Activated CD8-positive, alpha-beta memory T cell treated with anti-CD3 and anti-CD28 coated beads, Interleukin-2, amount 50 U/mL, for 24 hours (primary cell): ENCODE results near the gene GVQW3.

ENCODE experiments used
- DNase-seq: peaks from one replicate; pipeline ENCODE4 v3.0.0-alpha.2; 2020; ENCODE audit errors: extremely low read depth

The GVQW3 gene

DNA sequence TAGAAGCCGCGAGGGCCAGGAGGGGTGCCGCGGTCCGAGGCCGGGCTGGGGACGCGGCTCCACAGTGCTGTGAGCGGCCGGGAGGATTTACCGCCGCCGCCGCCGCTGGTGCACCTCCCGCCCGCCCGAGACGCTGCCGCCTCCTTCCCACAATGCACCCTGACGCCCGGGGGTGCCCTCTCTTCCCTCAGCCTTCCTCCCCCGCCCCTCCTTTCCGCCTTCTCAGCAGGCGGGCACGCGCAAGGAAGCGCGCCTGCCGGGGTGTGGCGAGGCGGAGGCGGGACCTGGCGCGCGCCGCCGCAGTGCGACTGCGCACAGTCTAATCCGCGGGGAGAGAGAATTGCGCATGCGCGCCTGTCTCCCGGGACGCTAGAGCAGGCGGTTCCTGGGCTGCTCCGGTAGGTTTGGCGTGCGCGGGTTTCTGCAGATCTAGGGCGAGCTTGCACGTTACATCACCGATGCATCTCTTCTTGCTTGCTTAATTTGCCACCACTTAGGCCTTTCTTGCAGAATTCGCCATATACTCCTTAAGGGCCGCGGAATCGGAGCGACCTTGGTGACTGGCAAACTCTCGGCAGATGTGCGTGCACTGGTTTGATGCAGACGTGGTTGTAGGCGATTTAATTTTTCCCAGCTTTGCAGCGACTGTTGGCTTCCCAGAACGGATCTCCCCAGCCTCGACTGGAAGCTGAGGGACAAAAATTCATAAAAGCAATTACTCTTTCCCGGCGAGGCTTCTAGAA lies at the start of gene GVQW3, which contains the start of gene THAP12:
Gene GVQW3, plus strand, starts transcription at position 347 of the 743 bp plus-strand sequence. CDS start 506 bp downstream, outside the sequence.
Gene THAP12, minus strand, starts transcription at position 156 of the 743 bp plus-strand sequence. CDS start 296 bp downstream, outside the sequence.
- DNase-seq, result peak; percentile 88

DNA sequence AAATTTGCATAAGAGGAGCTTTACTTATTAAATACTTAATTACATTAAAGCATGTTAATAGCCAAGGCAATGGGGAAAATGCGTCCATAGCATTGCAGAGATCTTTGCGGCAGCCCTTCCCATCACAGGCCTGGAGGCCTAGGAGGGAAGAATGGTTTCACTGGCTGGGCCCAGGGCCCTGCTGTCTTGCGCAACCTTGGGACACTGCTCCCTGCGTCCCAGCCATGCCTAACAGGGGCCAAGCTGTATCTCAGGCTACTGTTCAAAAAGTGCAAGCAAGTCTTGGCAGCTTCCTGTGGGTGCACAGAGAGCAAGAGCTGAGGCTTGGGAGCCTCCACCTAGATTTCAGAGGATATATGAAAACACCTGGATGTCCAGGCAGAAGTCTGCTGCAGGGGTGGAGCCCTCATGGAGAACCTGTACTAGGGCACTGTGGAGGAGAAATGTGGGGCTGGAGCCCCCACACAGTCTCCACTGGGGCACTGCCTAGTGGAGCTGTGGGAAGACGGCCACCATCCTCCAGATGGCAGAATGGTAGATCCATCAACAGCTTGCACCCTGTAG lies 46.2 kb upstream of the GVQW3 start:
- DNase-seq, result no peak

DNA sequence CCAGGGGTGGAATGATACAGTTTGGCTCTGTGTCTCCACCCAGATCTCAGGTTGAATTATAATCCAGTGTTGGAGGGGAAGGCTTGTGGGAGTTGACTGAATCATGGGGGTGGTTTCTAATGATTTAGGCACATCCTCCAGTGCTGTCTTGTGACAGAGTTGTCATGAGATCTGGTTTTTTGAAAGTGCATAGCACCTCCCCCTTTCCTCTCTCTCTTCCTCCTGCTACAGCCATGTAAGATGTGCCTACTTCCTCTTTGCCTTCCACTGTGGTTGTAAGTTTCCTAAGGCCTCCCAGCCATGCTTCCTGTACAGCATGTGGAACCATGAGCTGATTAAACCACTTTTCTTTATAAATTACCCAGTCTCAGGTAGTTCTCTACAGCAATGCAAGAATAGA lies 45.3 kb upstream of the GVQW3 start:
- no peak for DNase-seq

DNA sequence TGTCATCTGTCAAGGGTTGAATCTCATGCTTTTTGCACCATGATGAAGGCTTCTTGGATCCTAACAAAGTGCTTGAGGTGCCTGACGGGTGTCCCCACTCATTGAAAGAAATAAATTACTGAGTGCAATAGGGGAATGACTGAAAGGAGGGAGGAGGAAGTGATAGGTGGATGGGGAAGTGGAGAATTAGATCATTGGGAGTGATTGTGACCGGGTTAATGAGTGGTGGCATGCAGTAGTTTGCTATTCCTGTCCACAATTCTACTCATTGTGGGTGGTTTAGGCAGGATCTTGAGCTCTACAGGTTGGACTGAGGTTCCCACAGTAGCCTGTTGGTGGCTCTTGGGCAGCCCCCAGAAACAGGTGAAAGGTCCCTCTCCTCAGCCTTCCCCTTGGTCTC lies 44.5 kb upstream of the GVQW3 start:
- no peak for DNase-seq

DNA sequence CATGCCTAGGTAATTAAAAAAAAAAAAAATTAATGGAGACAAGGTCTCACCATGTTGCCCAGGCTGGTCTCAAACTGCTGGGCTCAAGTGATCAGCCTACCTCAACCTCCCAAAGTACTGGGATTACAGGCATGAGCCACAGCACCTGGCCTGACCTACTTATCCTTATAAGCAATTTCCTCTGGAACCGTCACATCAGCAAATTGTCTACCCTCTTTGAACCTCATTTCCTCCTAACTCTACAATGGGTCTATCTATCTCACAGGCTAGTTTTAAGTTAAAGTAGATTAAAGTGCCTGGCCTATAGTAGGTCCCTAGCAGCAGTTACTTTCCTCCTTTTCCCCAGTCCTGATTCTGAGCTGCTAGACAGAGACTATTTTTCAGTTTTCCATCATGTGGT lies 43.7 kb upstream of the GVQW3 start:
- DNase-seq, result no peak

DNA sequence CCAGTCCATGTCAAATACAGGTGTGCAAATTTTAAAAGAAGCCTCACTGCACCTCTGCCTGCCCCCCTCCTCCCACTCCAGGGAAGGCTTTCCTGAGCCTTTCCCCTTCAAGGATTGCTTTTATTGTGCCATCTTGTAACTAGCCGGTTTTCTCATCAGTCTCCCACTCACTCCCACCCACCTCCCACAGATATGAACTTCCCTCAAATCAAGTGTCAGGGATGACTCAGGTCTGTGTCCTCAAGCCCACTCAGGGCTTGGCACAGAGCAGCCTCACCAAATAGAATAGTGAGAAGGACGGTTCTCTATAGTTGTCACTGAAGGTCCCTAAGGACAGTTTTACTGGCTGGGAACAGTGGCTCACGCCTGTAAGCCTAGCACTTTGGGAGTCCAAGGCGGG lies 43.2 kb upstream of the GVQW3 start:
- DNase-seq, result no peak

DNA sequence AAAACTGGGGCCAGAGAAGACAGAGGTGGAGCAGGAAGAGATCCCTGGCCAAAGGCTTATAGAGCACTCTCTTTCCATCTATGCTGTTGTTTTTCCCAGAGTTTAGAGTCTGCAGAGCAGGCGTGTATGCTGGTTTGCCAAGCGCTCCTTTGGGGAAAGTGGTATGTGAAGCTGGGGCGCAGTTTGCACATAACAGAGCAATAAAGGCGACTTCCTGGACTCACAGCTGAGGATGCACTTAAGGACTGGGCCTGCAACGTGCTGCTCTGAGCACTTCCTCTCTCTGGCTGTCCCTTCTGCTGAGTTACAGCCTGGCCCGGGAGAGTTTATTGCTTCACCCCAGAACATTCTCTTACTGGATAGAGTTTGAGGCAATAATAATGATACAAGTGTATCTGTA lies 41.9 kb upstream of the GVQW3 start:
- DNase-seq, result no peak

DNA sequence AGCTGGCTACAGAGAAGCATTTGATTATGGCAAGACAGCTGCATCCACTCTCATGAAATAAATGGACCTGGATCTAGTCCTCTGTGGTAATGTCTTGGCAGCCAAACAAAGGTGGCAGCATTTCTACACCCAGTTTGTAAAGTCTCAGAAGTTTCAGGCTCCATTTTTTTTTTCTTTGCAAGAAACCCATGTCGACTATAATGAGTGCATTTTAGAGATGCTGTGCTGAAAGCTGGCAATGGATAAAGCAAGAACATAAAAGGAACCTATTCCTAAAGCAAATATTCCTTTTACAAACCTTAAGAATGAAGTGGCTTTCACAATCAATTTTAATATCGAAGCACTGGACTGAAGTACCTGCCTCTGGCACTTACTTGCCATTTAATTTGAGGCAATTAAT lies 33.7 kb upstream of the GVQW3 start:
- DNase-seq, result no peak

DNA sequence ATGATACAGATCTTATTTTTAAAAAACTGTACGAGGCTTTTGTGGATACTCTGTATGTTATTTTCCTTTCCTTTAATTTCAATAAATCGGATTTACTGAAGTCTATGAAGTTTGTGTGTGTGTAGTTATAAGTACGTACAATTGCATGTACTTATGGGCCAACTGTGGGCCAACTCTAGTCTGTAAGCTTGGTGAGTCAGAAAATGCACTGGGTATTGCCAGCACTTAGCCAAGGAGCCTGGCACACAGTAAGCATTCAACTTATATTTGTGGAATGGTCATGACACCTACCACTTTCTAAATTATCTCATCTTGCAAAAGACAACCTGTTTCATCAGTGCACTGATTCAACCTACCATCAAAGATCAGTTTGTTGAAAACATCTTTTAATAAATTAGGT lies 32.8 kb upstream of the GVQW3 start:
- no peak for DNase-seq

DNA sequence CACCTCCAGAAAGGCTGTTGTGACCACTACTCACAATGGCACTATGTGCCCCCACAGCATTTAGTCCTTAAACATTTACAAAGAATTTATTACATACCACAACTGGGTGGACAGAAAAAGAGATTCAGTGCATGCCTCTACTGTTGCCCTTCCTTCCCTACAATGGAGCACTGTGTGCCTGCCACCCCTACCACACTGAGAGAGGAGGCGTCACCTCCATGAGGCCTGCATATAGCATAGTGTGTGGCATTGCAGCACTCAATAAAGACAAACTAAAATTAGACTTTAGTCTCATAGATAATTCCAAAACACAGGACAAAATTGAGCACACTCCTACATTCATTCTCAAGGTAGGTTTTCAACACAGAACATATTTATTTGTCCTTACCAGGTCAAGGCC lies 26.0 kb upstream of the GVQW3 start:
- no peak for DNase-seq

DNA sequence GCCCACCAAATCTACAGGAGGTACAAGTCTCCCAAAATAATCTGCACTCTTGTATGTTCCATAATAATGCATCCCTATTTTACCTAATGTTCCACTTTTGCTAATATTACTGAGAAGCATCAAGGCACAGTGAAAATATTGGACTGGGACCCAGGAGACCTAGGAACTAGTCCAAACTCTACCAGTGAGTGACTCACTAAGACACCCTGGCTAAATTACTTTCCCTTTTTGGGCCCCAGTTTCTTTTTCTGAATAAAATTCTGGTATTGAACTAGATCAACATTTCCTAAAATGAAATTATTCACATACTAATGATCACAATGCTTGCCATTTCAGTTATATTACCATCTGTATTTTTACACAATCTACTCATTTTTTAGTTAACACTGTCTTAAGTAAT lies 19.7 kb upstream of the GVQW3 start:
- DNase-seq, result no peak

DNA sequence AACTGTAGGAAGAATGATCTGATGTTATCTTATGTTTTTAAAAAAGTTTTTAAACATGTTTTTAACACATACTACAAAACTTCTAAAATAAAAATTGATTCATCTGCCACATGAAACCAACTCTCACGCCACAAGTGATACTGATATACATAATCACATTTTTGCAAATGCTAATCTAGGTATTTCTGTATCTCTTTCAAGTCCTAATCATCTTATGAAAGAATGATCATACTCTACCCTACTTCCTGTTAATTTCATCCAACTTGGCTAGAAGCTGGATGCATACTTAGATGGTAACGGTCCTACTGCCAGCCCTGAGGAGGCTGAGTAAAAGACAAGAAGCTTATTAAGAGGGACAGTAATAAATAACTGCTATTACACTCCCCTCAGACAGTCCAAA lies 19.3 kb upstream of the GVQW3 start:
- DNase-seq, result no peak

DNA sequence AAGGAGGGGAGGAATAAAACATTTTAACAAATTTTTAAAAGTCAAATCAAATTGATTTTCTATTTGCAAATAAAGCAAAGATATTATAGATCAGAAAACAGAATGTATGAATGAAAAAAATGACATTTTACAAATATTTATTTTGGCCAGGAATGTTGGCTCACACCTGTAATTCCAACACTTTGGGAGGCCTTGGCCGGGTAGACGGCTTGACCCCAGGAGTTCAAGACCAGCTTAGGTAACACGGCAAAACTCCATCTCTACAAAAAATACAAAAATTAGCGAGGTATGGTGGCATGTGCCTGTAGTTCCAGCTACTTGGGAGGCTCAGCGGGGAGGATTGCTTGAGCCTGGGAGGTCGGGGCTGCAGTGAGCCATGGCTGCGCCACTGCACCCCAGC lies 18.4 kb upstream of the GVQW3 start:
- no peak for DNase-seq

DNA sequence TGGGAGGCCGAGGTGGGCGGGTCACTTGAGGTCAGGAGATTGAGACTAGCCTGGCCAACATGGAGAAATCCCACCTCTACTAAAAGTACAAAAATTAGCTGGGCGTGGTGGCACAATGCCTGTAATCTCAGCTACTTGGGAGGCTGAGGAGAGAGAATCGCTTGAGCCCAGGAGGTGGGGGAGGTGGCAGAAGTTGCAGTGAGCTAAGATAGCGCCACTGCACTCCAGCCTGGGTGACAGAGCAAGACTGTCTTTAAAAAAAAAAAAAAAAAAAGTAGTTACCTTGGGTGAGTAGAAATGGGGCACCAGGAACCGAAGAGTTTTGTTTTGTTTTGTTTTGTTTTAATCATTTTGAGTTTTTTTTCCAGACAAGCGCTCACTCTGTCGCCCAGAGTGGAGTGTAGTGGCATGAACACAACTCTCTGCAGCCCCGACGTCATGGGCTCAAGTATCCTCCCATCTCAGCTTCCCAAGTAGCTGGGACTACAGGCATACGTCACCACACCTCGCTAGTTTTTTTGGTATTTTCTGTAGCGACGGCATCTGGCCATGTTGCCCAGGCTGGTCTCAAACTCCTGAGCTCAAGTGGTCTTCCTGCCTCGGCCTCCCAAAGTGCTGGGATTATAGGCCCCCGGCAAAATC lies 16.0 kb upstream of the GVQW3 start:
- DNase-seq, result no peak

DNA sequence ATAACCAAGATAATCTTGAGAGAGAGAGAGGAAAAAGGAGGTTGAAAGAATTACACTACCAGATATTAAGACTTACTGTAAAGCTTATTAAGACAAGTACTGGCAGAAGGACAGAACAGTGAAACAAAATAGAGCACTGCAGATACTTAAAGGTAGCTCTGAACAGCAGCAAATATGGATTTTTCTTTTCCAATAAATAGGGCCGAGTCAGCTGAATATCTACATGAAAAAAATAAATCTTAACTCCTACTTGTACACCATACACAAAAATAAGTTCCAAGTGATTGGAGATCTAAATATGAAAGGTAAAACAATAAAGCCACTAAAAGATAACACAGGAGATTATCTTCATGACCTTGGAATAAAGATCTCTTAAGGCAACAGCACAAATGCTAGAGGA lies 12.6 kb upstream of the GVQW3 start:
- no peak for DNase-seq

DNA sequence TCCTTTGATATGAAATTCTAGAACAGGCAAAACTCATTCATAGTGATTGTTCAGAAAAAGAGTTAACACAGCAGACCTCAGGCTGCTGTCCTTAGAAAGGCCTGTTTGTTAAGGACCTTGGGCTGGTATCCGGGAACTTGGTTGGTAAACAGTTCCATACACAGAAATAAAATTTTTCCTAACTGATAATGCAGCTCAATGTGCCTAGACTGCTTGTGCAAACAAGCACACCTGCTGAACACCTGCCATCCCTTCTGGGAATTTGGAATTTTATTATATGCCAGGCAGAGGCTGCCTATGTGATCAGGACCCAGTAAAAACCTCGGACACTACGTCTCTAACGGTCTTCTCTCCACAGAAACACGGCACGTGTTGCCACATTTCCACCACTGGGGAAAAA lies 11.7 kb upstream of the GVQW3 start:
- DNase-seq, result no peak

DNA sequence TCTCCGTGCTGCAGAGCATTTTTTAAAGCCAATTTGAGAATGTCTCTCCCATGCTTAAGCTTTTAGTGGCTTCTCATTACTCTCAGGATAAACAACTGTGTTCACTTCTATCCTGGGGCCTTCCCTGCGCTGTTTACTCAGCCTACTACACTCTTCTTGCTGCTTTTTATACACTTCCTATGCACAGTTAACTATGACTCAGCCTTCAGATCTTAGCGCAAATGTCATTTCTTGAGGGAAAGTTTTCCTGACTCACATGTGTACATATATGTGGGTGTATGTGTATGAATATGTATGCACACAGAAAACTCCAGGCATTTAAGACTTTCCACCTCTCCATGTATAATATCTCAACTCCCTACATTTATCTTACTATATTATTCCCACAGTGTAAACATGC lies 10.0 kb upstream of the GVQW3 start:
- no peak for DNase-seq

DNA sequence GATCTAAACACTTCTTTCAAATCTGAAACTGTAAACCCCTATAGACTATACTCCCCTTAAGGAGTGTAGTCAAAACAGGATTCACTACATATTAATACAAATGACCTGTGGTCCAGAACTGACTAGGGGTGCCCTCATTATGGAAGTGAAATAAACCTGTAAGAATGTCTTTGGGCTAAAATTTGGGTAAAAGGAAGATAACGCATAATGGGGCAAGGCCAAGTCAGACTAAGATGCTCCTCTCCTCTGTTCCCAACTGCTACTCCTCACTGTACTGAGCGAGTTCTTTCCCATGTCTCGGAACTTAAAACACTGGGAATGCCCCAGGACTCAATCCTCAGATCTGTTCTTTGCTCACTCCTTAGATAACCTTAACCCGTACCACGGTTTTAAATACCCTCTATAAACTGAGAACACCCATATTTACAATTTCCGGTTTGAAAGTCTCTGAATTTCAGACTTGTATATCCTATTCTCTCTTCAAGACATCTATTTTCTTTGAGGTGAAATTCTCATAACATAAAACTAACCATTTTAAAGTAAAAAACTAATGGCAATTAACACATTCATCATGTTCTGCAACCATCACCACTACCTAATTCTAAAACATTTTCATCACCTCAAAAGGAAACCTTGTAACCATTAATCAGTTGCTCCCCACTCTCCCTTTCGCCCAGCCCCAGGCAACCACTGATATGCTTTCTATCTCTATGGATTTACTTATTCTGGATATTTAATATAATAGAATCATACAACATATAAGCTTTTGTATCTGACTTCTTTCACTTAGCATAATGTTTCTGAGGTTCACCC lies 4.2 kb upstream of the GVQW3 start:
- no peak for DNase-seq

DNA sequence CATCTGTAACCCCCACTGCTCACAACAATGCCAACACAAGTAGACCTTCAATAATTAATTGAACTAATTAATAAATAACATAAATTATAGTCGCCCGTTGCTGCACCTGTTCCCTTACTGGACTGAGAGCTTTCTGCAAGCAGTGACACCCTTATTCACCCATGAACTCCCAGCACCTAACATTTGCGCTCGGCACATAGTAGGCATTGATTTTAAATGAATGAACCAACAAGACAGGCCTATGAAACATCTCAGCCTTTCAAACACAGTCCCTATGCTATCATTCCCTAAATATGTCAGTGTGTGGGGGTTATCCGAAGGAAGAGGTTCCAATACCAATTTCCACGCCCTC lies 1.3 kb upstream of the GVQW3 start:
- DNase-seq, result no peak

DNA sequence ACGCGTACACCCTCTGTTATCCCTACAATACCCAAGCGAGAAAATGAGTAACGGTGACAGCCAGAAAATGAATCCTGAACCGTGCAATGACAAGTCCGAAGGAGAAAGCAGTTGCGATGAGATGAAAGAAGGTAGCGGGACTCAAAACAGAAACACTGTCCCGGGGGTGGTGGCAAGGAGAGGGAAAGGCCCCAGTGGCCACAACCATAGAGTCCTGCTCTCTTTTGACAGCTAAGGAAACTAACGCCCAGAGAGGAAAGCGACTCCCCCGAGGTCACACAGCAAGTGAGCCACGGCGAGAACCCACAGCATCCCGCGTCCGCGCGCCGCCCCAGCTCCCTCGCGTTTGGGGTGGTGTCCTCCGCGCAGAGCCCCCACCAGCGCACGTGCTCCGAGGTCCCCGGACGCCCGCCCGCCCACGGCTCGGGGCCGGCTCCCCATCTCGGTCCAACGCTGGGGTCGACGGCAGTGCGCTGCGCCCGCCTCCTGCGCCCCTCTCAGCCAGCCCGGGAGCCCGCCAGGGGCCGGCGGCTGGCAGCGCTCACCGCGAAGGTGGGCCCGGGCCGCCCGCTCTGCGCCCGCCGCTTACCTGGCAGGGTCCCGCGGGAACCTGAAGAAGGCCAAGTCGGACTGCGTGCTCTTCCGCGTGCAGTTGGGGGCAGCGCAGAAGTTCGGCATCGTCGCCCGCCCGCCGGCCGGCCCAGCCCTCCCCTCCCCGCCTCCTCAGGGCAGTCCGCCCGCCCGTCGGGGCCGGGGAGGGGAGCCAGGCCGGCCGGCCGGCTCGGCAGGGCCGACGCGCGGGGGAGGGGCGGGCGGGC lies 755 bp upstream of the GVQW3 start:
- peak; percentile 24 for DNase-seq

DNA sequence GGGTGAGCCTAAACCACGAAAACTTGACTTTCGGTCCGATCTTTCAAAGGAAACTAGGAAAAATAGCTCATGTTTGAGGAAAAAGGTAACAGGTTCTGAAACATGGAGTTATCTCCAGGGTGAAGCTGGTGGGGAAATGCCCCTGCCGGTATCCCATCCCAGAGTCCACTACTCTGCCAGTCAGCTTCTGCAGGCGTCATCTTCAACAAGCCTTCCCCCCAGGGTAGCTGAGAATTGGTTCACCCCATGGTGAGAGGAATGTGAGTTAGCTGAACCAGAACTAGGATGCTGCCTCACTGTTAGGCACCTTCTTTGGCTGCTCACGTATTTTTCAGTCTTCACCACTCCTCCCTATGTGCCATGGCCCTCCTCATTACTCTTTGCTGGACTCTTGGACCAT lies 1.1 kb downstream of the GVQW3 start:
- no peak for DNase-seq

DNA sequence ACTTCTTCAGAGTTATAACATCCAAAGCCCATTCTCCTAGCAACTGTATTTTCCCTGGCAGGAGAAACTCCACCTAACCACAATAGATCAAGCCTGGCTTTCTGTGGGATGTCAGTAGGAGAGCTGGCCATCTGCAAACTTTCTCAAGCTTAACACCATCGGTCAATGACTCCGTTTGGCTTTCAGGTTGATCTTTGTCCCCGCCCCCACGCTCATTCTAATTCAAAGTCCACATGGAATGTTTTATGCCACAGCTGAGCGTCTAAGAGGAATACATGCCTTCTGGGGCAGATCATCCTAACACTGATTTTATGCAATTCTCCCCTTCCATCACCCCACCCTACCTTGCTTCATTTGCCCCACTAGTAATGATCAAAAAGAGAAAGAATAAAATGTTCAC lies 4.8 kb downstream of the GVQW3 start:
- DNase-seq, result no peak
